K562 (cell line): Measurements from ENCODE around the gene MGRN1. TPM values are rescaled to one million over a fixed set of nuclear protein-coding genes. Genes with fewer than 3 reads are reported as not detected.

ENCODE experiments used
- E2F4 ChIP-seq: sonication (generic); formaldehyde crosslinking; IDR thresholded peaks from 2 replicates; pipeline ENCODE4 v1.8.0; 2022; ENCODE audit warnings: mild to moderate bottlenecking, low read depth, missing genetic modification reagents
- SAP30 ChIP-seq: fragments of 200-600 bp; sonication (generic); IDR thresholded peaks from 2 replicates; pipeline ENCODE4 v1.6.1; 2012; ENCODE audit warnings: borderline replicate concordance, low read depth, mild to moderate bottlenecking, moderate library complexity, low read length, control low read depth, inconsistent platforms; ENCODE audit not compliant: insufficient read depth, poor library complexity, severe bottlenecking
- TBP ChIP-seq: optimal IDR thresholded peaks from 2 replicates; pipeline ENCODE3; 2011; ENCODE audit warnings: low read depth, low read length, improper control_type of control experiment
- ZNF583 ChIP-seq: fragments of 250-450 bp; sonication (Bioruptor Pico); IDR thresholded peaks from 2 replicates; pipeline ENCODE4 v1.4.0; 2020
- polyA plus RNA-seq, 8 experiments: library from polyadenylated mRNA; depleted of rRNA in 4 of 8; stranded (reverse) in 5 of 8; unstranded in 3 of 8; fragments of >200 nt; fragmentation: Nextera tagmentation in 2 of 8; fragmentation: Illumina TruSeq in 1 of 8; extraction: Ambion mirVana in 2 of 8; extraction: Trizol in 1 of 8; gene quantifications; 2 replicates each; pipeline versions ENCODE4 v1.2.1 to v1.2.3, GENCODE V29; 2011 to 2014; ENCODE audit warnings: inconsistent platforms in 1 of 8, missing spikeins in 1 of 8
- total RNA-seq, 7 experiments: library from RNA; depleted of rRNA in 6 of 7; stranded (reverse); fragments of >200 nt in 6 of 7; fragmentation: Illumina TruSeq in 2 of 7; extraction: Trizol in 2 of 7; gene quantifications; 2 replicates each; pipeline versions ENCODE4 v1.2.1 to v1.2.3, GENCODE V29; 2011 to 2021; ENCODE audit warnings: low replicate concordance in 1 of 7
- TF ChIP-seq, protein P1 (sequence below), 2 experiments: fragments of 450-650 bp; formaldehyde crosslinking in 1 of 2; IDR thresholded peaks; 2 replicates each; pipeline versions ENCODE4 v1.4.0 to v1.6.1; 2014 to 2020; ENCODE audit warnings: mild to moderate bottlenecking in 2 of 2, borderline replicate concordance in 1 of 2, low read depth in 1 of 2
- TF ChIP-seq, protein P2 (sequence below): fragments of 450-650 bp; IDR thresholded peaks from 2 replicates; pipeline ENCODE4 v1.6.1; 2018; ENCODE audit warnings: mild to moderate bottlenecking, low read depth; ENCODE audit not compliant: partially characterized antibody
- TF ChIP-seq, protein P3 (sequence below): fragments of 450-650 bp; formaldehyde crosslinking; IDR thresholded peaks from 2 replicates; pipeline ENCODE4 v1.4.0; 2022; ENCODE audit warnings: mild to moderate bottlenecking, moderate library complexity

Gene MGRN1
- total and polyA plus RNA-seq, 9 of the 15 experiments (the other 6 are each of a cell fraction or from before 2014, with no cell fraction given): 0.15 to 37.9 (median 6.0) TPM

DNA sequence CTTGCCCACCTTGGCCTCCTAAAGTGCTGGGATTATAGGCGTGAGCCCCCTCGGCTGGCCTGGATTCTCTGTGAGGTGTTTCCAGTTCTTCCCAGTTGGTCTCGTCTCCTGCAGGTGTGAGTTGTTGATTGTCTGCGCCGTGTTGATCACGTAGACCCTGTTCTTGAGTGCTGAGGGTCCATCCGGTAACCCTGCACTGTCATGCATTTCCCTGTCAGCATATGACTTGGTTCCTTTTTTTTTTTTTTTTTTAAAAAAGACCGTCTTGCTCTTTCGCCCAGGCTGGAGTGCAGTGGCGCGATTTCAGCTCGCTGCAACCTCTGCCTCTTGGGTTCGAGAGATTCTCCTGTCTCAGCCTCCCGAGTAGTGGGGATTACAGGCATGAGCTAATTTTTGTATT lies 17.3 kb downstream of the MGRN1 start (continued):
- TF ChIP-seq, protein P1, sequence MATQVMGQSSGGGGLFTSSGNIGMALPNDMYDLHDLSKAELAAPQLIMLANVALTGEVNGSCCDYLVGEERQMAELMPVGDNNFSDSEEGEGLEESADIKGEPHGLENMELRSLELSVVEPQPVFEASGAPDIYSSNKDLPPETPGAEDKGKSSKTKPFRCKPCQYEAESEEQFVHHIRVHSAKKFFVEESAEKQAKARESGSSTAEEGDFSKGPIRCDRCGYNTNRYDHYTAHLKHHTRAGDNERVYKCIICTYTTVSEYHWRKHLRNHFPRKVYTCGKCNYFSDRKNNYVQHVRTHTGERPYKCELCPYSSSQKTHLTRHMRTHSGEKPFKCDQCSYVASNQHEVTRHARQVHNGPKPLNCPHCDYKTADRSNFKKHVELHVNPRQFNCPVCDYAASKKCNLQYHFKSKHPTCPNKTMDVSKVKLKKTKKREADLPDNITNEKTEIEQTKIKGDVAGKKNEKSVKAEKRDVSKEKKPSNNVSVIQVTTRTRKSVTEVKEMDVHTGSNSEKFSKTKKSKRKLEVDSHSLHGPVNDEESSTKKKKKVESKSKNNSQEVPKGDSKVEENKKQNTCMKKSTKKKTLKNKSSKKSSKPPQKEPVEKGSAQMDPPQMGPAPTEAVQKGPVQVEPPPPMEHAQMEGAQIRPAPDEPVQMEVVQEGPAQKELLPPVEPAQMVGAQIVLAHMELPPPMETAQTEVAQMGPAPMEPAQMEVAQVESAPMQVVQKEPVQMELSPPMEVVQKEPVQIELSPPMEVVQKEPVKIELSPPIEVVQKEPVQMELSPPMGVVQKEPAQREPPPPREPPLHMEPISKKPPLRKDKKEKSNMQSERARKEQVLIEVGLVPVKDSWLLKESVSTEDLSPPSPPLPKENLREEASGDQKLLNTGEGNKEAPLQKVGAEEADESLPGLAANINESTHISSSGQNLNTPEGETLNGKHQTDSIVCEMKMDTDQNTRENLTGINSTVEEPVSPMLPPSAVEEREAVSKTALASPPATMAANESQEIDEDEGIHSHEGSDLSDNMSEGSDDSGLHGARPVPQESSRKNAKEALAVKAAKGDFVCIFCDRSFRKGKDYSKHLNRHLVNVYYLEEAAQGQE (IDR thresholded peaks at IDR 0.05; ENCODE audit: borderline replicate concordance): no peak
- TF ChIP-seq, protein P1 (CRISPR knock-in tag; IDR thresholded peaks at IDR 0.05; ENCODE audit: low read depth): no peak
- TF ChIP-seq, protein P2, sequence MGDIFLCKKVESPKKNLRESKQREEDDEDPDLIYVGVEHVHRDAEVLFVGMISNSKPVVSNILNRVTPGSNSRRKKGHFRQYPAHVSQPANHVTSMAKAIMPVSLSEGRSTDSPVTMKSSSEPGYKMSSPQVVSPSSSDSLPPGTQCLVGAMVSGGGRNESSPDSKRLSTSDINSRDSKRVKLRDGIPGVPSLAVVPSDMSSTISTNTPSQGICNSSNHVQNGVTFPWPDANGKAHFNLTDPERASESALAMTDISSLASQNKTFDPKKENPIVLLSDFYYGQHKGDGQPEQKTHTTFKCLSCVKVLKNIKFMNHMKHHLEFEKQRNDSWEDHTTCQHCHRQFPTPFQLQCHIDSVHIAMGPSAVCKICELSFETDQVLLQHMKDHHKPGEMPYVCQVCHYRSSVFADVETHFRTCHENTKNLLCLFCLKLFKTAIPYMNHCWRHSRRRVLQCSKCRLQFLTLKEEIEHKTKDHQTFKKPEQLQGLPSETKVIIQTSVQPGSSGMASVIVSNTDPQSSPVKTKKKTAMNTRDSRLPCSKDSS: no peak
- TF ChIP-seq SAP30: no peak
- TF ChIP-seq, protein P3, sequence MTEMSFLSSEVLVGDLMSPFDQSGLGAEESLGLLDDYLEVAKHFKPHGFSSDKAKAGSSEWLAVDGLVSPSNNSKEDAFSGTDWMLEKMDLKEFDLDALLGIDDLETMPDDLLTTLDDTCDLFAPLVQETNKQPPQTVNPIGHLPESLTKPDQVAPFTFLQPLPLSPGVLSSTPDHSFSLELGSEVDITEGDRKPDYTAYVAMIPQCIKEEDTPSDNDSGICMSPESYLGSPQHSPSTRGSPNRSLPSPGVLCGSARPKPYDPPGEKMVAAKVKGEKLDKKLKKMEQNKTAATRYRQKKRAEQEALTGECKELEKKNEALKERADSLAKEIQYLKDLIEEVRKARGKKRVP (CRISPR knock-in tag): no peak
- no peak for TF ChIP-seq ZNF583 (CRISPR knock-in tag)
- no peak for TF ChIP-seq TBP
- TF ChIP-seq E2F4: no peak
